ENCODE measurements around the gene OR10AG1.

DNA sequence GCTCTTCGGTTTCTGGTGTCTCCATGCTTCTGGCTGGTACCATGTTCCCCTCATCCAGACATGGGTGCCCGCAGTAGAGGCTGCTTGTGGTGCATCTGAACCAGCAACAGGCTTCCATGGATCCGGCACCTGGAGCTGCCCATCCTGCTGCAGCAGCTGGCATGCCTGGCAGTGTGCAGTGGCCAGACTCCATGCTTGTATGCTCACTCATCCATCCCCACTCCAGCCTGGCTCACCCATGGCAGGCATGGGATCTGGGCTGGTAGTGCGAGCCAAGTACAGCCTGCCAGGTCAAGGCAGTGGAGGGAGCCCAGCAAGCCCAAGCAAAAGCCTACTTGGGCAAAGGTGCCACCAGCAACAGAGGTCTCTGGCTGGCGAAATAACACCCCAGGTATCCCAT lies 49.2 kb downstream of the OR10AG1 start:
- TF ChIP-seq, protein P1, sequence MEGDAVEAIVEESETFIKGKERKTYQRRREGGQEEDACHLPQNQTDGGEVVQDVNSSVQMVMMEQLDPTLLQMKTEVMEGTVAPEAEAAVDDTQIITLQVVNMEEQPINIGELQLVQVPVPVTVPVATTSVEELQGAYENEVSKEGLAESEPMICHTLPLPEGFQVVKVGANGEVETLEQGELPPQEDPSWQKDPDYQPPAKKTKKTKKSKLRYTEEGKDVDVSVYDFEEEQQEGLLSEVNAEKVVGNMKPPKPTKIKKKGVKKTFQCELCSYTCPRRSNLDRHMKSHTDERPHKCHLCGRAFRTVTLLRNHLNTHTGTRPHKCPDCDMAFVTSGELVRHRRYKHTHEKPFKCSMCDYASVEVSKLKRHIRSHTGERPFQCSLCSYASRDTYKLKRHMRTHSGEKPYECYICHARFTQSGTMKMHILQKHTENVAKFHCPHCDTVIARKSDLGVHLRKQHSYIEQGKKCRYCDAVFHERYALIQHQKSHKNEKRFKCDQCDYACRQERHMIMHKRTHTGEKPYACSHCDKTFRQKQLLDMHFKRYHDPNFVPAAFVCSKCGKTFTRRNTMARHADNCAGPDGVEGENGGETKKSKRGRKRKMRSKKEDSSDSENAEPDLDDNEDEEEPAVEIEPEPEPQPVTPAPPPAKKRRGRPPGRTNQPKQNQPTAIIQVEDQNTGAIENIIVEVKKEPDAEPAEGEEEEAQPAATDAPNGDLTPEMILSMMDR (IDR thresholded peaks at IDR 0.05; ENCODE audit: low read depth, low read length, poor library complexity, severe bottlenecking), result no peak
- TF ChIP-seq EZH2phosphoT487 (IDR thresholded peaks at IDR 0.05; ENCODE audit: borderline replicate concordance, low read length), result no peak
